ES-I3 (cell line): ENCODE results near the gene NDRG4.

Experiments used
- H3K36me3 ChIP-seq: 2 replicates; pipeline ENCODE4 v1.6.1; 2013; ENCODE audit warnings: mild to moderate bottlenecking, low read length, control low read depth, moderate library complexity; ENCODE audit not compliant: insufficient read depth
- H3K4me1 ChIP-seq: 2 replicates; pipeline ENCODE4 v1.6.1; 2013; ENCODE audit warnings: mild to moderate bottlenecking, control low read depth, low read length; ENCODE audit not compliant: insufficient read depth
- H3K9ac ChIP-seq: 2 replicates; pipeline ENCODE4 v1.6.1; 2013; ENCODE audit warnings: low read depth, mild to moderate bottlenecking, low read length, moderate library complexity
- H3K9me3 ChIP-seq: 2 replicates; pipeline ENCODE4 v1.6.1; 2013; ENCODE audit warnings: mild to moderate bottlenecking, low read length, moderate library complexity; ENCODE audit not compliant: control insufficient read depth, insufficient read depth

Gene NDRG4

DNA sequence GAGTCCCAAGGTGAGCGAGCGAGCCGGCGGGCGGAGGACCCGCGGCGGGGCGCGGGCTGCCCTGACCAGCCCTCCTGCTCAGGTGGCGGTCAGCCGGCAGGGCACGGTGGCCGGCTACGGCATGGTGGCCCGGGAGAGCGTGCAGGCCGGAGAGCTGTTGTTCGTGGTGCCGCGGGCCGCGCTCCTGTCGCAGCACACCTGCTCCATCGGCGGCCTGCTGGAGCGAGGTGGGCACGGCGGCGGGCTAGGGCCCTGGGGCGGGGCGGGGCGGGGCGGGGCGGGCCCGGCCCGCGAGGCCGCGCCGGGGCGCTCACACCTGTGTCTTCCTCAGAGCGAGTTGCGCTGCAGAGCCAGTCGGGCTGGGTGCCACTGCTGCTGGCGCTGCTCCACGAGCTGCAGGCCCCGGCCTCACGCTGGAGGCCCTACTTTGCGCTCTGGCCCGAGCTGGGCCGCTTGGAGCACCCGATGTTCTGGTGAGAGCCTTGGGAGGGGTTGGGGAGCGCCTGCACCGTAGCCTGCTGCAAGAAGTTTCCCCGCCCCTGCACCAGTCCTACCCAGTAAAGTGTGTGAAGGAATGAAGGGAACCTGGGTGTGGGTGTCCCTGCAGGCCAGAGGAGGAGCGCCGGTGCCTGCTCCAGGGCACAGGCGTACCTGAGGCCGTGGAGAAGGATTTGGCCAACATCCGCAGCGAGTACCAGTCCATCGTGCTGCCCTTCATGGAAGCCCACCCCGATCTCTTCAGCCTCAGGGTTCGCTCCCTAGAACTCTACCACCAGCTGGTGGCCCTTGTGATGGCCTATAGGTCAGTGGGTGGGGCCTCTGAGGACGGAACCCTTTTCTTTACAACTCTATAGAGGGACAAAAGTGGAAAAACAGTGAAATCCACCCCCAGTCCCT, 16.2 kb downstream of the NDRG4 start:
- 0 out of 2 replicates have a peak, but pooled peaks cover 5% of the 10 kb centered on the region for H3K4me1 ChIP-seq
- peak overlapping the region; percentile 98 for H3K9ac ChIP-seq
- H3K36me3 ChIP-seq = peaks cover 22% of the 10 kb centered on the region
- H3K9me3 ChIP-seq = no peaks in the 10 kb centered on the region

DNA sequence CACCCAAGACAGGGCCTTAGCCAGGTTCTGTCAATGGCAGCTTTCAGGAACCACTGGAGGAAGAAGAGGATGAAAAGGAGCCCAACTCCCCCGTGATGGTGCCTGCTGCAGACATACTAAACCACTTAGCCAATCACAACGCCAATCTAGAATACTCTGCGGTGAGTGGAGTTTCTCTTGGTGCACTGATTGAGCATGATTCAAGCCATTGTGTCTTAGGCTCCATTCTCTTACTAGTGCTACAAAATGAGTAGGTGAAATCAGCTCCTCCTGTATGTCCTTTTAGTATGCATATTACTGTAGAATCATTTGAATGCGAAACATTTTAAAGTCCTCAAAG, 16.8 kb downstream of the NDRG4 start:
- Histone ChIP-seq H3K36me3 (peaks cover 24% of the 10 kb centered on the region), H3K4me1 (0 out of 2 replicates have a peak, but pooled peaks cover 5% of the 10 kb centered on the region), H3K9ac (no peak overlapping the region), H3K9me3 (no peaks in the 10 kb centered on the region)

DNA sequence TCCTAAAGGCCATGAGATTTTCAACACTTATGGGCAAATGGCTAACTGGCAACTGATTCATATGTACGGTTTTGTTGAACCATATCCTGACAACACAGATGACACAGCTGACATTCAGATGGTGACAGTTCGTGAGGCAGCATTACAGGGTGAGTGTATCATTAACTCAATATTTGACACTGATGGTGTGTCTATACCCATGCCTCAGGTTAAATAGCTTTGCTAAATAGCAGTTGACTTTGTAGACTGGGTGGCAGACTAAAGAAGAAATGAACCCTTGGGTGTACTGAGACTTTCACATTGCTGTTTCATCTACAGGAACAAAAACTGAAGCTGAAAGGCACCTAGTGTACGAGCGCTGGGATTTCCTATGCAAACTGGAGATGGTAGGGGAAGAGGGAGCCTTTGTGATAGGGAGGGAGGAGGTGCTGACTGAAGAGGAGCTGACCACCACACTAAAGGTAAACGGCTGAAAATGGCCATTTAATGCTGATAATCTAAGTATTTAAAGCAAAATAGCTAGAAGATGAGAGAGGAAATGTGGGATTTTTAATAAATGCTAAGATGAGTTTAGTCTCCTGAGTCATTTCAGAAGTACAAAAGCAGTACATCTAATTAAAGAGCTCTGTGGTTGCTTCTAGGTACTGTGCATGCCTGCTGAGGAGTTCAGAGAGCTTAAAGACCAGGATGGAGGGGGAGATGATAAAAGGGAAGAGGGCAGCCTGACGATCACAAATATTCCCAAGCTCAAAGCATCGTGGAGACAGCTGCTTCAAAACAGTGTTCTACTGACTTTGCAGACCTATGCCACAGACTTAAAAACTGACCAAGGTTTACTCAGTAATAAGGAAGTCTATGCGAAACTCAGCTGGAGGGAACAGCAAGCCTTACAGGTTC, 18.4 kb downstream of the NDRG4 start:
- Histone ChIP-seq H3K9ac (no peak overlapping the region), H3K4me1 (0 out of 2 replicates have a peak, but pooled peaks cover 5% of the 10 kb centered on the region), H3K36me3 (peaks cover 30% of the 10 kb centered on the region), H3K9me3 (no peaks in the 10 kb centered on the region)

GRCh38 chr16:58518980-58519368, 19.0 kb downstream of the NDRG4 start:
- H3K9me3 ChIP-seq = no peaks in the 10 kb centered on the region
- H3K9ac ChIP-seq = no peak overlapping the region
- H3K4me1 ChIP-seq = 0 out of 2 replicates have a peak, but pooled peaks cover 5% of the 10 kb centered on the region
- H3K36me3 ChIP-seq = peaks cover 33% of the 10 kb centered on the region

DNA sequence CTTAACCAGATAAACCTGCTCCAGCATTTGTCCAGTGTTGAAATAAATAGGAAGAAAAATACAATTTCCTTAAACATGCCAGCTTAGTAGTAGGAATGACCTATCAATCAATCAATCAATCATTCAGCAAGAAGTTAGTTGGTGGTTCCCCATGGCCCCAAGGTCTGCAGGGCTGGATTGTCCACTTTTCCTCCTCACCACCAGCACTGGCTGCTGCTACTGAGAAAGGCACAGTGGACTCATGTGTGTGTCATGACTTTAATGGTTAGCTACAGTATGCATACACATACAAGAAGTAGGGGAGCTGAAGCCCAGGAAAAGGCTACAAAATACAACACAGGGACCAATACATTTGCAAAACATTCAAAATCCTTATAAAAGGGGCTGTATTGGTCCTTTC, 19.8 kb downstream of the NDRG4 start:
- Histone ChIP-seq H3K36me3 (peaks cover 37% of the 10 kb centered on the region), H3K9me3 (no peaks in the 10 kb centered on the region), H3K9ac (no peak overlapping the region), H3K4me1 (0 out of 2 replicates have a peak, but pooled peaks cover 5% of the 10 kb centered on the region)

GRCh38 chr16:58530179-58530578, 30.2 kb downstream of the NDRG4 start:
- Histone ChIP-seq H3K9me3 (no peaks in the 10 kb centered on the region), H3K4me1 (no peaks in the 10 kb centered on the region), H3K36me3 (peaks cover 60% of the 10 kb centered on the region), H3K9ac (no peak overlapping the region)

DNA sequence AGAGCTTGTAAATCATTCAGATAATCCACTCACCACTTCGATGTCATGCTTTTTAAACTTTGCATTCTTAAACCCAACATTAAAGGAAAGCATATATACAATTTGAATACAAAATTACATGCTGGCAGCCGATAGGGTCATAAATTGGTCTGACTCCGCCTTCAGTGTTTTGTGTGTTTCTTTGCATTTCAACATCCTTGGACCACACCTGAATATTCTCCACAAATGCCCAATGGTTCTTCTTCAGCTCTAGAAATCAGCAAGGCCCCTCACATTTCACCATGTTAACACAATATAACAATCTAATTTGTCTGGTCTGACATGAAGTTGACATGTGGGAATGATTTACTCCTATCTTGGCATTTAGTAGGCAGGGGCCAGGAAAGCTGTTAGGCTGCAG, 32.5 kb downstream of the NDRG4 start:
- Histone ChIP-seq H3K4me1 (no peaks in the 10 kb centered on the region), H3K36me3 (peaks cover 66% of the 10 kb centered on the region), H3K9me3 (no peaks in the 10 kb centered on the region), H3K9ac (no peak overlapping the region)

- no peak overlapping the region for H3K9ac ChIP-seq
- no peaks in the 10 kb centered on the region for H3K4me1 ChIP-seq
- H3K36me3 ChIP-seq = peaks cover 71% of the 10 kb centered on the region
- H3K9me3 ChIP-seq = no peaks in the 10 kb centered on the region
These were observed 34.0 kb downstream of the NDRG4 start for GRCh38 chr16:58533751-58534470.

DNA sequence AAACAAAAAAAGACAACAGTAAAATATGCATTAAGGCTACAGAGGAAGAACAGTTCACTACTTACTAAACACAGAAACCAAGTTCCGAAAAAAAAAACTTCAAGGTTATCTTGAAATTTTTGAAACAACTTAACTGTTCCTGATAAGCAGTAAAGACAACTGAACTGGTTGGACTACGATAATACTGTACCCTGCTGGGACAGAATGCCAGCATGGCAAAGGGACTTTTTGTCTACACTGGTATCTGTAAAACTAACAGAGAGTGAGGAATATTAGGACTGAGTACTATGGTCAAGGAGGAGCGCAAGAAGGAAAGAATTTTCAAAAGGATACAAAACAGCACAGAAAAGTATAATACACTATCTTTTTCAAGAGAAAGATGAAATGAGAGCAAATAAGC, 35.2 kb downstream of the NDRG4 start:
- Histone ChIP-seq H3K9me3 (no peaks in the 10 kb centered on the region), H3K9ac (no peak overlapping the region), H3K4me1 (no peaks in the 10 kb centered on the region), H3K36me3 (peaks cover 75% of the 10 kb centered on the region)

GRCh38 chr16:58536278-58536677, 36.3 kb downstream of the NDRG4 start:
- Histone ChIP-seq H3K4me1 (no peaks in the 10 kb centered on the region), H3K36me3 (peaks cover 69% of the 10 kb centered on the region), H3K9me3 (no peaks in the 10 kb centered on the region), H3K9ac (no peak overlapping the region)

GRCh38 chr16:58537124-58537906, 37.4 kb downstream of the NDRG4 start:
- Histone ChIP-seq H3K36me3 (peaks cover 69% of the 10 kb centered on the region), H3K9me3 (no peaks in the 10 kb centered on the region), H3K4me1 (no peaks in the 10 kb centered on the region), H3K9ac (no peak overlapping the region)

DNA sequence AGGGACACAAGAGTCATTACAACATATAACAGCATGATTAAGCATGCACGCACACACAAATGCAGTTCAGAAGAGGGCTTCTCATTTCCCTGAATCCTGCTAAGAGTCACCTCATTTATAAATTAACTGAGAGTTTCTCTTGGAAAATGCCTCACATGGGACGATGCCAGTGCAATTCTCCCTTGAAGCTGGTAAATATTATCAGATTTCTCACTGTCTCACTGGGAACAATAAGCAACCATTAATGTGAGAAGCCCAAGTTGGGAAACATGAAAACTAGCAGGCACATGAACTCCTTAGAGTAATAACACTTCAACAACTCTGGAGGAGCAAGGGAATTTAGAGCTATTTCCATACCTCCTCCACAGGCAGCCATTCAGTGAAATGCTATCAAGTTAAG, 41.8 kb downstream of the NDRG4 start:
- Histone ChIP-seq H3K4me1 (no peaks in the 10 kb centered on the region), H3K36me3 (peaks cover 61% of the 10 kb centered on the region), H3K9ac (no peak overlapping the region), H3K9me3 (no peaks in the 10 kb centered on the region)

DNA sequence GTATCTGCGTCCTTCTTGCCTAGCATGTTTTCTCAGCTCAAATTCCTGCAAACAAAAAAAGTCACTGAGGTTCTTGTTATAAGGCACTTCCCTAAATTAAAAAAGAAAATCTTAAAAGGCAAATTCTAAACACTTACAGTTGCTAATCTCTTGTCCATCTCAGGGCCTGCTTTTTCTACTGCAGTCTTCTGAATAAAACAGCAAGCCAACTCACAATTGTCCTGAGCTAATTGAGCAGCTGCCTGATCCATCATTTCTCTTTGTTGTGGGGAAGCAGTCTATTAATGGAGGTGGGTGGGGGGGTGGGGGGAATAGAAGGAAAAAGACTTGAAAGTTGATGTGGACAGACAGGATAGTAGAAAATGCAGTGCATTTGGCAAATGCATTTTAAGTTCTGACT, 42.3 kb downstream of the NDRG4 start:
- Histone ChIP-seq H3K4me1 (no peaks in the 10 kb centered on the region), H3K9ac (no peak overlapping the region), H3K9me3 (no peaks in the 10 kb centered on the region), H3K36me3 (peaks cover 58% of the 10 kb centered on the region)
